ENCODE data around the gene IRAK2.
"Not testable (repeated sequence)": the region's sequence is repeated elsewhere in the genome, so short reads cannot be mapped to it uniquely, and the experiment has no call there.

IRAK2 gene

GRCh38 chr3:10164546-10165393 lies at the start of gene IRAK2:
Gene IRAK2, plus strand, starts transcription at chr3:10164919. Its CDS starts 36 bp downstream, at chr3:10164955.
- DNase-seq, result peak; percentile 60

- DNase-seq, result peak; percentile 95
Measured at GRCh38 chr3:10115326-10116137, 49.2 kb upstream of the IRAK2 start, which contains the start of gene BRK1. Gene BRK1, plus strand, starts transcription at chr3:10115675. Its CDS starts 27 bp downstream, at chr3:10115702.

- DNase-seq, result no peak
Measured at GRCh38 chr3:10116138-10116460, 48.6 kb upstream of the IRAK2 start.

- DNase-seq, result no peak
Measured at GRCh38 chr3:10116928-10117327, 47.8 kb upstream of the IRAK2 start.

GRCh38 chr3:10119376-10119775 lies 45.3 kb upstream of the IRAK2 start:
- no peak for DNase-seq

- no peak for DNase-seq
Measured at GRCh38 chr3:10121064-10121463, 43.7 kb upstream of the IRAK2 start.

GRCh38 chr3:10122724-10123123 lies 42.0 kb upstream of the IRAK2 start:
- DNase-seq, result no peak

- not testable (repeated sequence) for DNase-seq
Measured at GRCh38 chr3:10135872-10136271, 28.8 kb upstream of the IRAK2 start.

GRCh38 chr3:10136426-10137005 lies 28.2 kb upstream of the IRAK2 start:
- DNase-seq, result no peak

- no peak for DNase-seq
Measured at GRCh38 chr3:10137178-10137577, 27.5 kb upstream of the IRAK2 start.

GRCh38 chr3:10140996-10141546 lies 23.6 kb upstream of the IRAK2 start:
- DNase-seq, result no peak

GRCh38 chr3:10142707-10143560 lies 21.8 kb upstream of the IRAK2 start:
- DNase-seq, result no peak

- no peak for DNase-seq
Measured at GRCh38 chr3:10145685-10146084, 19.0 kb upstream of the IRAK2 start.

GRCh38 chr3:10149226-10149625 lies 15.5 kb upstream of the IRAK2 start:
- peak; percentile 16 for DNase-seq

- DNase-seq, result no peak
Measured at GRCh38 chr3:10150987-10151386, 13.7 kb upstream of the IRAK2 start.

GRCh38 chr3:10154335-10155122 lies 10.2 kb upstream of the IRAK2 start:
- DNase-seq, result no peak

GRCh38 chr3:10155123-10155472 lies 9.6 kb upstream of the IRAK2 start:
- DNase-seq, result no peak

GRCh38 chr3:10155658-10156057 lies 9.1 kb upstream of the IRAK2 start:
- DNase-seq, result no peak

- no peak for DNase-seq
Measured at GRCh38 chr3:10157031-10157430, 7.7 kb upstream of the IRAK2 start.

- not testable (repeated sequence) for DNase-seq
Measured at GRCh38 chr3:10158555-10158954, 6.2 kb upstream of the IRAK2 start.

- no peak for DNase-seq
Measured at GRCh38 chr3:10160346-10160745, 4.4 kb upstream of the IRAK2 start.

GRCh38 chr3:10160925-10161324 lies 3.8 kb upstream of the IRAK2 start:
- no peak for DNase-seq

Data from CD4-positive, alpha-beta T cell treated with Interferon gamma for 1 hour (primary cell).